Coronary artery (tissue), 2 donors: ENCODE data around the gene NDUFA13.

Experiments used
- DNase-seq: peaks from one replicate; pipeline ENCODE4 v3.0.0-alpha.2; 2017; ENCODE audit warnings: low spot score
- H3K27ac ChIP-seq, 2 donors: fragments of 200-600 bp; sonication (generic); one replicate each; pipeline ENCODE4 v1.5.1; 2016 to 2019
- H3K4me3 ChIP-seq: fragments of 200-600 bp; sonication (generic); 2 replicates; pipeline ENCODE4 v1.5.1; 2016; ENCODE audit warnings: mild to moderate bottlenecking, moderate library complexity
- CTCF ChIP-seq: fragments of 200-600 bp; sonication (generic); IDR thresholded peaks from one replicate; pipeline ENCODE4 v1.5.1; 2019; ENCODE audit warnings: antibody characterized with exemption

The NDUFA13 gene

GRCh38 chr19:19558055-19558454 is 42.0 kb downstream of the NDUFA13 start:
- no peak for DNase-seq

GRCh38 chr19:19558636-19559035 is 42.6 kb downstream of the NDUFA13 start:
- Histone ChIP-seq H3K4me3 (no peak overlapping the region), H3K27ac (no peak overlapping the region)
- TF ChIP-seq CTCF = no peak
- DNase-seq = no peak

More at GRCh38 chr19:19558055-19558454, 42.0 kb downstream of the NDUFA13 start:
- H3K4me3 ChIP-seq = no peak overlapping the region
- no peak for TF ChIP-seq CTCF
- no peak overlapping the region for H3K27ac ChIP-seq

- H3K4me3 ChIP-seq = no peak overlapping the region
- H3K27ac ChIP-seq = no peak overlapping the region
- no peak for TF ChIP-seq CTCF
- no peak for DNase-seq
Observed at GRCh38 chr19:19559931-19560330, 43.9 kb downstream of the NDUFA13 start.

- Histone ChIP-seq H3K4me3 (no peak overlapping the region), H3K27ac (no peak overlapping the region)
- TF ChIP-seq CTCF = no peak
- no peak for DNase-seq
Observed at GRCh38 chr19:19561946-19562664, 46.1 kb downstream of the NDUFA13 start.

GRCh38 chr19:19562665-19563347 is 46.8 kb downstream of the NDUFA13 start:
- H3K4me3 ChIP-seq = no peak overlapping the region
- DNase-seq = no peak
- TF ChIP-seq CTCF = no peak

GRCh38 chr19:19563348-19563848 is 47.4 kb downstream of the NDUFA13 start:
- no peak overlapping the region for H3K4me3 ChIP-seq
- no peak for DNase-seq
- no peak overlapping the region for H3K27ac ChIP-seq
- no peak for TF ChIP-seq CTCF

More at GRCh38 chr19:19562665-19563347, 46.8 kb downstream of the NDUFA13 start:
- no peak overlapping the region for H3K27ac ChIP-seq
